GM12891 (cell line): ENCODE measurements around the gene CTNND2.

Experiments
- POLR2A ChIP-seq: IDR thresholded peaks from 2 replicates; pipeline ENCODE4 v1.6.1; 2011; ENCODE audit warnings: low read depth, low read length, control low read depth
- POLR2AphosphoS5 ChIP-seq: IDR thresholded peaks from 2 replicates; pipeline ENCODE4 v1.6.1; 2011; ENCODE audit warnings: low read depth, low read length, control low read depth
- SPI1 ChIP-seq: IDR thresholded peaks from 2 replicates; pipeline ENCODE4 v1.6.1; 2011; ENCODE audit warnings: low read depth, low read length, control low read depth
- TAF1 ChIP-seq: IDR thresholded peaks from 2 replicates; pipeline ENCODE4 v1.6.1; 2011; ENCODE audit warnings: low read depth, low read length, control low read depth

DNA sequence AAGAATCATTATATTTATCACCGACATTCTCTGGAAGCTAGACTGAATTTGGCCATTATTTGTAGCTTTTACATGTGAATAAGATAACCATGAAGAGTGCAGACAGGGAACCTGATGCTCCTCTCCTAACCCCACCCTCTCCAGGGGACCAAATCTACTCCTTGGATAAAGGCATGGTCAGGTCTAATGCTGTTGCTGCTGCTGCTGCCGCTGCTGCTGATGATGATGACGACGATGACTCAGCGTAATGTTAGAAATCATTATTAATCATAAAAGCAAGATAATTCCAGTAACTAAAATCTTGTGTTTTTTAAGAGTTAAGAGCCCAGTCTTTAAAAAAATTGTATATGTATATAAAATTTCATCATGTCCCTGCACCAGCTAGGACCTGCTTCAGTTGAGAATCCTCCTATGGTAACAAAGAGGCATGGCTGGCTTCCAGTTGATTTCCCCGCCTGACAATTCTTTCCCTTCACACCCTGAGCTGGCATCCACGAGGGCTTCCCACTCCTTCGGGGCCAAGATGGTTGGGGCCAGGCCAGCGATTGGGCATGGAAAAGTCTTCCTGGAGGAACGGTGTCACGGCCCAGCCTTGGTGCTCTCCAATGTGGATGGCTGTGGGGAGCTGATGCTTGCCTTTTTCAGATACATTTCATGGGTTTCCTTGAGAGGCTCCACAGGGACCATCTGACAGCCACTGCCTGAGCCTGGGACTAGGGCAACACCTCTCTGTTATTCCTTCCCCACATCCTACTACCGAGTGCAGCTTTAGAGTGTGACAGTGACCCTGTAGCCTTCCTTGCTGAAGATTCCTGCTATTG lies 400.0 kb downstream of the CTNND2 start:
- no peak for TF ChIP-seq TAF1
- TF ChIP-seq SPI1, result no peak
- no peak for TF ChIP-seq POLR2A
- no peak for TF ChIP-seq POLR2AphosphoS5
